ENCODE data around the gene PCDH9. TPM values are rescaled to one million over a fixed set of nuclear protein-coding genes. Genes with fewer than 3 reads are reported as not detected.

Gene PCDH9
- total and polyA plus RNA-seq, 11 donors = 3.0 to 39.6 (median 21.6) TPM

- DNase-seq = no peak
- ATAC-seq = no peak
- no peak overlapping the region for H3K27ac ChIP-seq
- H3K4me1 ChIP-seq = no peaks in the 10 kb centered on the region
- no peaks in the 10 kb centered on the region for H3K36me3 ChIP-seq
- WGBS, 4 donors = 85 to 94% (median 94%) methylated on average over 8 of the region's 8 CpGs
- H3K9me3 ChIP-seq = no peaks in the 10 kb centered on the region
- TF ChIP-seq POLR2A (IDR thresholded peaks at IDR 0.05) (no peak), CTCF (IDR thresholded peaks at IDR 0.05) (no peak)
- no peak overlapping the region for H3K4me3 ChIP-seq
- intact Hi-C loops (cut with DNase I) = no loop called here
- H3K27me3 ChIP-seq = no peaks in the 10 kb centered on the region
Observed at GRCh38 chr13:66700117-66700601, 530.0 kb downstream of the PCDH9 start.

GRCh38 chr13:66693656-66694055 is 536.5 kb downstream of the PCDH9 start:
- Histone ChIP-seq H3K4me1 (peaks cover 0 to 7% (median 0%) of the 10 kb centered on the region in 12 donors), H3K27me3 (no peaks in the 10 kb centered on the region), H3K36me3 (no peaks in the 10 kb centered on the region), H3K9me3 (no peaks in the 10 kb centered on the region), H3K4me3 (no peak overlapping the region), H3K27ac (no peak overlapping the region)
- no peak for TF ChIP-seq POLR2A (IDR thresholded peaks at IDR 0.05)
- TF ChIP-seq CTCF (IDR thresholded peaks at IDR 0.05) = no peak
- ATAC-seq = no peak
- intact Hi-C loops (cut with DNase I) = loop anchor here in 4 of 10 donors (5.0 to 10.0 kb wide), 3 partner anchors 381 to 531 kb away; no protein-coding TSS in a partner anchor
- no peak for DNase-seq

GRCh38 chr13:66691149-66691548 is 539.0 kb downstream of the PCDH9 start:
- no peak for ATAC-seq
- no peaks in the 10 kb centered on the region for H3K9me3 ChIP-seq
- H3K4me1 ChIP-seq = peaks cover 0 to 7% (median 0%) of the 10 kb centered on the region in 12 donors
- no peak for DNase-seq
- intact Hi-C loops (cut with DNase I) = loop anchor here in 4 of 10 donors (5.0 to 10.0 kb wide), 3 partner anchors 384 to 534 kb away; no protein-coding TSS in a partner anchor
- no peaks in the 10 kb centered on the region for H3K27me3 ChIP-seq
- no peak overlapping the region for H3K4me3 ChIP-seq
- H3K36me3 ChIP-seq = no peaks in the 10 kb centered on the region
- H3K27ac ChIP-seq = no peak overlapping the region
- WGBS, 4 donors = 59 to 94% (median 69%) methylated on average over 3 of the region's 3 CpGs
- TF ChIP-seq POLR2A (IDR thresholded peaks at IDR 0.05) (no peak), CTCF (IDR thresholded peaks at IDR 0.05) (no peak)

- Histone ChIP-seq H3K4me3 (no peak overlapping the region), H3K36me3 (no peaks in the 10 kb centered on the region), H3K9me3 (peaks cover 0 to 10% (median 0%) of the 10 kb centered on the region in 12 donors), H3K4me1 (peaks cover 0 to 7% (median 0%) of the 10 kb centered on the region in 12 donors), H3K27me3 (no peaks in the 10 kb centered on the region), H3K27ac (no peak overlapping the region)
- ATAC-seq (peak in 1 of 4 donors; percentile 59), DNase-seq (no peak)
- WGBS, 4 donors = 23 to 37% (median 31%) methylated on average over 4 of the region's 4 CpGs
- intact Hi-C loops (cut with DNase I) = loop anchor here in 7 of 10 donors (5.0 to 10.0 kb wide), 4 partner anchors 385 to 538 kb away; no protein-coding TSS in a partner anchor
- peak in 6 of 12 donors; percentile 33 to 55 (median 38) for TF ChIP-seq CTCF (IDR thresholded peaks at IDR 0.05)
- no peak for TF ChIP-seq POLR2A (IDR thresholded peaks at IDR 0.05)
Observed at GRCh38 chr13:66689628-66690027, 540.5 kb downstream of the PCDH9 start.

Measured in heart left ventricle (tissue), 16 donors.